K562 (cell line): Measurements from ENCODE around the gene CERS2. TPM values are rescaled to one million over a fixed set of nuclear protein-coding genes. Genes with fewer than 3 reads are reported as not detected.

ENCODE experiments used
- HNRNPL ChIP-seq: fragments of 200-400 bp; formaldehyde crosslinking; IDR thresholded peaks from 2 replicates; pipeline ENCODE4 v1.6.1; 2017; ENCODE audit warnings: low read depth, mild to moderate bottlenecking, low read length
- L3MBTL2 ChIP-seq: fragments of 450-650 bp; IDR thresholded peaks from 2 replicates; pipeline ENCODE4 v1.6.1; 2016; ENCODE audit warnings: mild to moderate bottlenecking, moderate library complexity
- MCM3 ChIP-seq: fragments of 450-650 bp; IDR thresholded peaks from 2 replicates; pipeline ENCODE4 v1.6.1; 2016
- MIER1 ChIP-seq: fragments of 450-650 bp; IDR thresholded peaks from 2 replicates; pipeline ENCODE4 v1.6.1; 2016; ENCODE audit warnings: antibody characterized with exemption, mild to moderate bottlenecking, low read depth
- MTA3 ChIP-seq: fragments of 450-650 bp; formaldehyde crosslinking; IDR thresholded peaks from 2 replicates; pipeline ENCODE4 v1.6.1; 2017; ENCODE audit warnings: mild to moderate bottlenecking, borderline replicate concordance
- NCOA1 ChIP-seq: fragments of 450-650 bp; IDR thresholded peaks from 2 replicates; pipeline ENCODE4 v1.6.1; 2016; ENCODE audit warnings: low read depth
- PCBP2 ChIP-seq: fragments of 200-400 bp; formaldehyde crosslinking; IDR thresholded peaks from 2 replicates; pipeline ENCODE4 v1.6.1; 2018; ENCODE audit warnings: low read length, low read depth, mild to moderate bottlenecking, moderate library complexity; ENCODE audit not compliant: poor library complexity, severe bottlenecking
- PTBP1 ChIP-seq: fragments of 200-400 bp; formaldehyde crosslinking; IDR thresholded peaks from 2 replicates; pipeline ENCODE4 v1.6.1; 2017; ENCODE audit warnings: low read depth, low read length
- RBM34 ChIP-seq: fragments of 200-400 bp; formaldehyde crosslinking; IDR thresholded peaks from 2 replicates; pipeline ENCODE4 v1.6.1; 2018; ENCODE audit warnings: low read length, borderline replicate concordance; ENCODE audit not compliant: insufficient read depth
- SAFB ChIP-seq: fragments of 200-400 bp; formaldehyde crosslinking; IDR thresholded peaks from 2 replicates; pipeline ENCODE4 v1.6.1; 2017; ENCODE audit warnings: low read depth, low read length, borderline replicate concordance
- SIN3A ChIP-seq, 2 experiments: fragments of 150-350 bp in 1 of 2; IDR thresholded peaks; 2 replicates each; pipeline ENCODE4 v1.6.1; 2011 to 2016; ENCODE audit warnings: borderline replicate concordance in 2 of 2, low read depth in 2 of 2, low read length in 2 of 2, mild to moderate bottlenecking in 2 of 2, moderate library complexity in 2 of 2; ENCODE audit not compliant: control insufficient read depth in 1 of 2
- SIX5 ChIP-seq, 2 experiments: IDR thresholded peaks; 2 replicates each; pipeline ENCODE4 v1.6.1; 2011; ENCODE audit warnings: low read length in 2 of 2, borderline replicate concordance in 1 of 2, low read depth in 1 of 2, mild to moderate bottlenecking in 1 of 2, moderate library complexity in 1 of 2; ENCODE audit not compliant: insufficient read depth in 1 of 2
- SMARCB1 ChIP-seq: IDR thresholded peaks from 2 replicates; pipeline ENCODE4 v1.6.1; 2011; ENCODE audit warnings: improper control_type of control experiment, low read depth; ENCODE audit not compliant: insufficient read length
- SRSF7 ChIP-seq: fragments of 200-400 bp; formaldehyde crosslinking; optimal IDR thresholded peaks from 2 replicates; pipeline ENCODE3; 2017; ENCODE audit warnings: mild to moderate bottlenecking, low read depth, low read length
- SRSF9 ChIP-seq: fragments of 200-400 bp; formaldehyde crosslinking; IDR thresholded peaks from 2 replicates; pipeline ENCODE4 v1.6.1; 2017; ENCODE audit warnings: low read depth, low read length, borderline replicate concordance
- STAT5B ChIP-seq: fragments of 250-450 bp; sonication (Bioruptor Pico); IDR thresholded peaks from 2 replicates; pipeline ENCODE4 v1.8.0; 2021; ENCODE audit warnings: mild to moderate bottlenecking, inconsistent platforms
- ZBTB49 ChIP-seq: sonication (generic); formaldehyde crosslinking; IDR thresholded peaks from 2 replicates; pipeline ENCODE4 v1.8.0; 2022; ENCODE audit warnings: missing genetic modification reagents, mild to moderate bottlenecking, borderline replicate concordance
- ZEB2 ChIP-seq: fragments of 450-650 bp; IDR thresholded peaks from 2 replicates; pipeline ENCODE4 v1.6.1; 2016
- ZNF212 ChIP-seq: fragments of 450-650 bp; formaldehyde crosslinking; IDR thresholded peaks from 2 replicates; pipeline ENCODE4 v1.4.0; 2020; ENCODE audit warnings: mild to moderate bottlenecking
- polyA plus RNA-seq, 8 experiments: library from polyadenylated mRNA; depleted of rRNA in 4 of 8; stranded (reverse) in 5 of 8; unstranded in 3 of 8; fragments of >200 nt; fragmentation: Nextera tagmentation in 2 of 8; fragmentation: Illumina TruSeq in 1 of 8; extraction: Ambion mirVana in 2 of 8; extraction: Trizol in 1 of 8; gene quantifications; 2 replicates each; pipeline versions ENCODE4 v1.2.1 to v1.2.3, GENCODE V29; 2011 to 2014; ENCODE audit warnings: inconsistent platforms in 1 of 8, missing spikeins in 1 of 8
- total RNA-seq, 7 experiments: library from RNA; depleted of rRNA in 6 of 7; stranded (reverse); fragments of >200 nt in 6 of 7; fragmentation: Illumina TruSeq in 2 of 7; extraction: Trizol in 2 of 7; gene quantifications; 2 replicates each; pipeline versions ENCODE4 v1.2.1 to v1.2.3, GENCODE V29; 2011 to 2021; ENCODE audit warnings: low replicate concordance in 1 of 7
- TF ChIP-seq, protein P1 (sequence below): fragments of 450-650 bp; conservative IDR thresholded peaks from 2 replicates; pipeline ENCODE4 v1.6.1; 2016; ENCODE audit warnings: missing genetic modification characterization, low read depth, mild to moderate bottlenecking, missing compliant biosample characterization, moderate library complexity
- TF ChIP-seq, protein P2 (sequence below), 2 experiments: fragments of 450-650 bp; IDR thresholded peaks; 2 replicates each; pipeline ENCODE4 v1.6.1; 2016

Gene CERS2
- total and polyA plus RNA-seq, 9 of the 15 experiments (the other 6 are each of a cell fraction or from before 2014, with no cell fraction given) = 23.4 to 295 (median 132) TPM

DNA sequence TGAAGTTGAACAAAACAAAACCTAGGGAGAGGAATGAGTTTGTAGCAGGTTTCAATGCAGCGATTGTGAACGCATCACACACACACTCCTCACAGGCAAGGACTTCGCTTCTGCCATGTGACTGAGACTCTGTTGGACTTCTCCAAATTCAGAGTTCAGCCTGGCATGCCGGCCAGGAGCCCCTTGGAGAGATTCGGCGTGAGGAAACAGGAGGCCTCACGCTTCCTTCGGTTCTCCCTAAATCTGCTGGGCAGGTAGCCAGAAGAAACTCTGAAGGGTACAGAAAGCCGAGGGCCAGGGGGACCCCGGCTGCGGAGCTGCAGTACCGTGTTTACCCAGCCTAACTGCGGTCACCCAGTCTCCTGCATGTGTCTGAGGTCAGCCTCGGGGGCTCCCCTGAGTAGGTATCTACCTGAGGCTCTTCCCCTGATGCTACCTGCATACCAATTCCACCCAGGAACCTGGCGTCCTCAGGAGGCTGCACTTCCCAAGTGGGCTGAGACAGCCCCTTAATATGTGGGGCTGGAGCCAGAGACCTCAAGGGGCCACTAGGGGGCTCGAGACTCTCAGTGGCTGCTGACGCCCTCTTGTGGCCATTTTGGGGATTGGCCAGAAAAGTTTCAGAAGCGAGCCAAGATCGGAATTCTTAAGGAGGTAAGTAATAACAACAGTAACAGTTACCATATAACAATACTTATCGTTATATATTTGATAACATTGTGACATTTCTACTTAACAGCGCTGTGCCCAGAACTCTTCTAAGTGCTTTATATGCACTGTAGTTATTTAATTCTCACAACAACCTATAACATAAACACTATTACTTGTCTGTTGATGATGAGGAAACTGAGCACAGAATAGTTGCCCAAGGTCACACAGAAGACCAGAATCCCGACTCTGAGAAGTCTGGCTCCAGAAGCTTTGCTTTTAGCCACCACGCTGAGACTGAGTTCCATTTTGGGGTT, 4.7 kb upstream of the CERS2 start (continued):
- TF ChIP-seq RBM34 = no peak
- TF ChIP-seq ZNF212 (CRISPR knock-in tag) = no peak
- TF ChIP-seq SIX5 (IDR thresholded peaks at IDR 0.05; ENCODE audit: borderline replicate concordance in 1 of 2, insufficient read depth in 1 of 2, low read depth in 1 of 2, low read length in 2 of 2) = no peak
- TF ChIP-seq MTA3 = 0 out of 2 replicates have a peak, but pooled peaks have one; percentile 6
- TF ChIP-seq PTBP1 = no peak
- no peak for TF ChIP-seq STAT5B (CRISPR knock-in tag)
- TF ChIP-seq, protein P1, sequence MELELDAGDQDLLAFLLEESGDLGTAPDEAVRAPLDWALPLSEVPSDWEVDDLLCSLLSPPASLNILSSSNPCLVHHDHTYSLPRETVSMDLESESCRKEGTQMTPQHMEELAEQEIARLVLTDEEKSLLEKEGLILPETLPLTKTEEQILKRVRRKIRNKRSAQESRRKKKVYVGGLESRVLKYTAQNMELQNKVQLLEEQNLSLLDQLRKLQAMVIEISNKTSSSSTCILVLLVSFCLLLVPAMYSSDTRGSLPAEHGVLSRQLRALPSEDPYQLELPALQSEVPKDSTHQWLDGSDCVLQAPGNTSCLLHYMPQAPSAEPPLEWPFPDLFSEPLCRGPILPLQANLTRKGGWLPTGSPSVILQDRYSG (tag) = no peak
- TF ChIP-seq MCM3 = no peak
- TF ChIP-seq, protein P2, sequence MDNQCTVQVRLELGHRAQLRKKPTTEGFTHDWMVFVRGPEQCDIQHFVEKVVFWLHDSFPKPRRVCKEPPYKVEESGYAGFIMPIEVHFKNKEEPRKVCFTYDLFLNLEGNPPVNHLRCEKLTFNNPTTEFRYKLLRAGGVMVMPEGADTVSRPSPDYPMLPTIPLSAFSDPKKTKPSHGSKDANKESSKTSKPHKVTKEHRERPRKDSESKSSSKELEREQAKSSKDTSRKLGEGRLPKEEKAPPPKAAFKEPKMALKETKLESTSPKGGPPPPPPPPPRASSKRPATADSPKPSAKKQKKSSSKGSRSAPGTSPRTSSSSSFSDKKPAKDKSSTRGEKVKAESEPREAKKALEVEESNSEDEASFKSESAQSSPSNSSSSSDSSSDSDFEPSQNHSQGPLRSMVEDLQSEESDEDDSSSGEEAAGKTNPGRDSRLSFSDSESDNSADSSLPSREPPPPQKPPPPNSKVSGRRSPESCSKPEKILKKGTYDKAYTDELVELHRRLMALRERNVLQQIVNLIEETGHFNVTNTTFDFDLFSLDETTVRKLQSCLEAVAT (IDR thresholded peaks at IDR 0.05) = peak in 1 of 2 experiments; percentile 98; a peak in 2 of 4 replicates
- TF ChIP-seq SRSF7 = no peak
- no peak for TF ChIP-seq PCBP2
- TF ChIP-seq ZEB2 = no peak
- peak; percentile 66 for TF ChIP-seq L3MBTL2
- TF ChIP-seq NCOA1 = 0 out of 2 replicates have a peak, but pooled peaks have one; percentile 9
- TF ChIP-seq SMARCB1 = no peak
- no peak for TF ChIP-seq SRSF9
- TF ChIP-seq HNRNPL = no peak
- TF ChIP-seq SAFB = no peak
- TF ChIP-seq SIN3A (IDR thresholded peaks at IDR 0.05; ENCODE audit: borderline replicate concordance in 2 of 2, control insufficient read depth in 1 of 2, low read depth in 2 of 2, low read length in 2 of 2) = no peak
- TF ChIP-seq ZBTB49 = no peak
- TF ChIP-seq MIER1 = no peak
